K562 (cell line): ENCODE measurements around the gene KASH5. TPM values are rescaled to one million over a fixed set of nuclear protein-coding genes. Genes with fewer than 3 reads are reported as not detected.

Source experiments
- ATAC-seq: fragments of 200-7000 bp; cut with Tn5 transposase; 3 replicates; pipeline ENCODE4 v1.9.1; 2020; ENCODE audit warnings: moderate library complexity
- BruUV-seq: library from RNA; stranded (reverse); fragments of 400-500 nt; replicated peaks from 2 replicates; lab custom pipeline; 2021; lab: Mats Ljungman, UMichigan
- CTCF ChIA-PET: fragments of 300-600 bp; formaldehyde crosslinking; extraction: SDS; loops from one replicate; lab custom pipeline; 2021; ENCODE audit warnings: low intra/inter-chr PET ratio; lab: Yijun Ruan, JAX
- POLR2A ChIA-PET: fragments of 300-600, 350-650 bp; sonication (Branson Sonifier 250); formaldehyde crosslinking; extraction: SDS; loops from one replicate; lab custom pipeline; 2021; ENCODE audit warnings: antibody characterized with exemption, inconsistent platforms; lab: Yijun Ruan, JAX
- DNase-seq, 4 experiments: peaks; one replicate each; pipeline versions ENCODE4 v3.0.0 to v3.0.0-alpha.2; 2011 to 2018; ENCODE audit warnings: low spot score in 3 of 4, mixed read lengths in 3 of 4; ENCODE audit errors: extremely low read depth in 1 of 4
- FAIRE-seq: peaks from 2 replicates; lab custom pipeline; 2011; peaks lifted over from hg19 to GRCh38; lab: Jason Lieb, UNC
- H2AFZ ChIP-seq: 2 replicates; pipeline ENCODE4 v1.6.0; 2011; ENCODE audit warnings: low read depth, low read length, control low read depth, inconsistent platforms
- H3K27ac ChIP-seq: fragments of 200-600 bp; 3 replicates; pipeline ENCODE4 v1.8.0; 2011; ENCODE audit warnings: low read depth, mild to moderate bottlenecking, control low read depth, inconsistent platforms, low read length, moderate library complexity, mixed read lengths; ENCODE audit errors: extremely low read depth
- H3K27me3 ChIP-seq, 2 experiments: fragments of 300-600 bp in 1 of 2; 2 replicates in 1 of 2; 3 replicates in 1 of 2; pipeline versions ENCODE4 v1.6.0 to v1.8.0; 2011; ENCODE audit warnings: inconsistent platforms in 2 of 2, low read length in 2 of 2, mild to moderate bottlenecking in 1 of 2, mixed read lengths in 1 of 2, moderate library complexity in 1 of 2; ENCODE audit not compliant: control insufficient read depth in 2 of 2, insufficient read depth in 2 of 2
- H3K36me3 ChIP-seq: fragments of 300-600 bp; 3 replicates; pipeline ENCODE4 v1.8.0; 2011; ENCODE audit warnings: mild to moderate bottlenecking, low read length, inconsistent platforms; ENCODE audit not compliant: control insufficient read depth, insufficient read depth
- H3K4me1 ChIP-seq, 2 experiments: fragments of 200-600 bp in 1 of 2; replicated peaks in 1 of 2; 2 replicates in 1 of 2; 3 replicates in 1 of 2; pipeline versions ENCODE4 v1.5.1 to v1.8.0; 2011; ENCODE audit warnings: inconsistent platforms in 2 of 2, low read length in 2 of 2, mild to moderate bottlenecking in 1 of 2, mixed read lengths in 1 of 2, moderate library complexity in 1 of 2; ENCODE audit not compliant: control insufficient read depth in 2 of 2, insufficient read depth in 2 of 2
- H3K4me2 ChIP-seq: 2 replicates; pipeline ENCODE4 v1.6.1; 2011; ENCODE audit warnings: low read length, control low read depth, inconsistent platforms, mixed read lengths; ENCODE audit not compliant: insufficient read depth
- H3K4me3 ChIP-seq: fragments of 200-600 bp; sonication (generic), shearing (Covaris generic); 2 replicates; pipeline ENCODE4 v1.5.1; 2016; ENCODE audit warnings: control low read depth, inconsistent platforms
- H3K79me2 ChIP-seq: fragments of 200-600 bp; 3 replicates; pipeline ENCODE4 v1.8.0; 2011; ENCODE audit warnings: low read length, inconsistent platforms; ENCODE audit not compliant: control insufficient read depth, insufficient read depth
- H3K9ac ChIP-seq, 2 experiments: 2 replicates each; pipeline versions ENCODE4 v1.6.0 to v1.6.1; 2011; ENCODE audit warnings: low read depth in 2 of 2, low read length in 2 of 2, control low read depth in 1 of 2, inconsistent platforms in 1 of 2, mild to moderate bottlenecking in 1 of 2, mixed read lengths in 1 of 2; ENCODE audit not compliant: insufficient read depth in 1 of 2
- H3K9me1 ChIP-seq: one replicate; pipeline ENCODE4 v1.6.0; 2011; ENCODE audit warnings: inconsistent platforms, mild to moderate bottlenecking, low read length, moderate library complexity; ENCODE audit not compliant: control insufficient read depth, insufficient read depth
- H3K9me3 ChIP-seq: replicated peaks from 2 replicates; pipeline ENCODE4 v1.5.1; 2011; ENCODE audit warnings: low read depth, low read length, inconsistent platforms; ENCODE audit not compliant: control insufficient read depth, insufficient read depth
- H4K20me1 ChIP-seq: replicated peaks from 2 replicates; pipeline ENCODE4 v1.6.1; 2011; ENCODE audit warnings: low read length, inconsistent platforms, mixed read lengths; ENCODE audit not compliant: control insufficient read depth, insufficient read depth
- CBX3 ChIP-seq, 2 experiments: IDR thresholded peaks; 1 replicate in 1 of 2; 2 replicates in 1 of 2; pipeline ENCODE4 v1.6.1; 2012; ENCODE audit warnings: inconsistent platforms in 2 of 2, low read length in 2 of 2, borderline replicate concordance in 1 of 2, control low read depth in 1 of 2
- FOXK1 ChIP-seq: sonication (generic); formaldehyde crosslinking; IDR thresholded peaks from 2 replicates; pipeline ENCODE4 v1.8.0; 2022; ENCODE audit warnings: missing genetic modification reagents, mild to moderate bottlenecking, borderline replicate concordance
- NFXL1 ChIP-seq: fragments of 450-650 bp; formaldehyde crosslinking; IDR thresholded peaks from 2 replicates; pipeline ENCODE4 v1.4.0; 2021; ENCODE audit warnings: mild to moderate bottlenecking
- PCBP1 ChIP-seq: fragments of 200-400 bp; formaldehyde crosslinking; IDR thresholded peaks from 2 replicates; pipeline ENCODE4 v1.6.1; 2018; ENCODE audit warnings: mild to moderate bottlenecking, low read depth, low read length; ENCODE audit not compliant: poor library complexity, severe bottlenecking
- TEAD1 ChIP-seq, 2 experiments: fragments of 450-650 bp in 1 of 2; sonication (generic) in 1 of 2; formaldehyde crosslinking; IDR thresholded peaks; 2 replicates each; pipeline versions ENCODE4 v1.4.0 to v1.8.0; 2020 to 2022; ENCODE audit warnings: mild to moderate bottlenecking in 2 of 2, missing genetic modification reagents in 1 of 2
- TRIM24 ChIP-seq, 2 experiments: fragments of 450-650 bp; IDR thresholded peaks; 2 replicates each; pipeline ENCODE4 v1.6.1; 2016
- TRIM28 ChIP-seq: fragments of 450-650 bp; IDR thresholded peaks from 2 replicates; pipeline ENCODE4 v1.6.1; 2017
- ZBTB26 ChIP-seq: fragments of 450-650 bp; formaldehyde crosslinking; IDR thresholded peaks from 2 replicates; pipeline ENCODE4 v1.4.0; 2022; ENCODE audit warnings: missing genetic modification characterization
- ZNF324 ChIP-seq: fragments of 250-450 bp; sonication (Bioruptor Pico); IDR thresholded peaks from 2 replicates; pipeline ENCODE4 v1.4.0; 2020; ENCODE audit warnings: mild to moderate bottlenecking
- ZNF384 ChIP-seq: IDR thresholded peaks from 2 replicates; pipeline ENCODE4 v1.6.1; 2012; ENCODE audit warnings: low read depth, low read length, improper control_type of control experiment
- ZNF436 ChIP-seq: fragments of 250-450, 450-650 bp; sonication (Bioruptor Pico); formaldehyde crosslinking; IDR thresholded peaks from 2 replicates; pipeline ENCODE4 v1.7.0; 2020; ENCODE audit warnings: mild to moderate bottlenecking
- WGBS: fragments of 100-300 bp; shearing (Covaris generic); methylation state at CpG from one replicate; pipeline ENCODE4 v1.1.6; 2016; ENCODE audit warnings: low coverage, mixed read lengths; ENCODE audit not compliant: insufficient coverage; ENCODE audit errors: missing lambda C conversion rate; 5-methylcytosine and 5-hydroxymethylcytosine counted together
- in situ Hi-C: fragments of 300-500 bp; cut with MboI; formaldehyde crosslinking; loops from 4 replicates; pipeline ENCODE4 v1.15.0; 2018; ENCODE audit warnings: inconsistent platforms, mixed read lengths
- intact Hi-C: fragments of 100-400 bp; cut with micrococcal nuclease; formaldehyde crosslinking; loops from 2 replicates; pipeline ENCODE4 v1.14.2; 2022
- polyA plus RNA-seq, 8 experiments: library from polyadenylated mRNA; depleted of rRNA in 4 of 8; stranded (reverse) in 5 of 8; unstranded in 3 of 8; fragments of >200 nt; fragmentation: Nextera tagmentation in 2 of 8; fragmentation: Illumina TruSeq in 1 of 8; extraction: Ambion mirVana in 2 of 8; extraction: Trizol in 1 of 8; gene quantifications; 2 replicates each; pipeline versions ENCODE4 v1.2.1 to v1.2.3, GENCODE V29; 2011 to 2014; ENCODE audit warnings: inconsistent platforms in 1 of 8, missing spikeins in 1 of 8
- total RNA-seq, 7 experiments: library from RNA; depleted of rRNA in 6 of 7; stranded (reverse); fragments of >200 nt in 6 of 7; fragmentation: Illumina TruSeq in 2 of 7; extraction: Trizol in 2 of 7; gene quantifications; 2 replicates each; pipeline versions ENCODE4 v1.2.1 to v1.2.3, GENCODE V29; 2011 to 2021; ENCODE audit warnings: low replicate concordance in 1 of 7

Gene KASH5
- total and polyA plus RNA-seq, 9 of the 15 experiments (the other 6 are each of a cell fraction or from before 2014, with no cell fraction given) = 0.07 to 0.84 (median 0.34) TPM; not detected in 1

- no peak for TF ChIP-seq TEAD1 (CRISPR knock-in tag; IDR thresholded peaks at IDR 0.05)
- no peak for TF ChIP-seq ZNF436 (CRISPR knock-in tag)
- no peak for TF ChIP-seq ZNF324 (CRISPR knock-in tag)
- no peak for TF ChIP-seq FOXK1 (CRISPR knock-in tag)
Observed at GRCh38 chr19:49380391-49380790, 7.7 kb upstream of the KASH5 start (continued).

- no peak overlapping the region for H3K4me2 ChIP-seq
- no peaks in the 10 kb centered on the region for H3K36me3 ChIP-seq
- no peak overlapping the region for H2AFZ ChIP-seq
- no peaks in the 10 kb centered on the region for H3K9me1 ChIP-seq
- ChIA-PET POLR2A (interaction anchor here (0.6 kb wide), 1 partner anchor 46 kb away, joined by 3 read pairs; no protein-coding TSS in a partner anchor), CTCF (no interaction called here)
- in situ Hi-C loops = no loop called here
- H3K9ac ChIP-seq = no peak overlapping the region
- intact Hi-C loops = no loop called here
- BruUV-seq = no TSS peak
- H3K9me3 ChIP-seq = peaks cover 6% of the 10 kb centered on the region
- no peaks in the 10 kb centered on the region for H3K27me3 ChIP-seq
- no peak for FAIRE-seq
- WGBS = 44% methylated on average over 5 of the region's 5 CpGs
- no peak for ATAC-seq
- H3K79me2 ChIP-seq = no peaks in the 10 kb centered on the region
- TF ChIP-seq TRIM28 = peak; percentile 62; the same call in 1 of the 2 replicates
- TF ChIP-seq TRIM24 (IDR thresholded peaks at IDR 0.05) = 0 out of 4 replicates have a peak, but pooled peaks of 1 of the 2 experiments have one; percentile 15
- TF ChIP-seq ZBTB26 (CRISPR knock-in tag) = no peak
- TF ChIP-seq PCBP1 = no peak
- no peak for TF ChIP-seq ZNF384
- TF ChIP-seq CBX3 (IDR thresholded peaks at IDR 0.05; ENCODE audit: borderline replicate concordance in 1 of 2, low read length in 2 of 2) = peak in 1 of 2 experiments; percentile 46; a peak in 1 of 3 replicates
- TF ChIP-seq NFXL1 (CRISPR knock-in tag) = no peak
- H4K20me1 ChIP-seq = no peaks in the 10 kb centered on the region
- no peak for DNase-seq
- peaks cover 0 to 2% of the 10 kb centered on the region in 2 experiments; a peak in 2 of 5 replicates for H3K4me1 ChIP-seq
- H3K27ac ChIP-seq = no peak overlapping the region
- H3K4me3 ChIP-seq = no peak overlapping the region
Observed at GRCh38 chr19:49382639-49383038, 5.4 kb upstream of the KASH5 start.
